Stimulated activated naive CD8-positive, alpha-beta T cell treated with anti-CD3 and anti-CD28 coated beads, Interleukin-15, Interleukin-2, amounts not matched to agents 100 U/mL and 50 U/mL, for 24 hours (primary cell): ENCODE measurements around the gene TAF10.

Experiments used
- ATAC-seq: fragments of 150-1000 bp; cut with Tn5 transposase; one replicate; pipeline ENCODE4 v1.10.0; 2021
- DNase-seq: peaks from one replicate; pipeline ENCODE4 v3.0.0; 2021

TAF10 gene

GRCh38 chr11:6583584-6583983, 28.4 kb downstream of the TAF10 start:
- no peak for ATAC-seq

DNA sequence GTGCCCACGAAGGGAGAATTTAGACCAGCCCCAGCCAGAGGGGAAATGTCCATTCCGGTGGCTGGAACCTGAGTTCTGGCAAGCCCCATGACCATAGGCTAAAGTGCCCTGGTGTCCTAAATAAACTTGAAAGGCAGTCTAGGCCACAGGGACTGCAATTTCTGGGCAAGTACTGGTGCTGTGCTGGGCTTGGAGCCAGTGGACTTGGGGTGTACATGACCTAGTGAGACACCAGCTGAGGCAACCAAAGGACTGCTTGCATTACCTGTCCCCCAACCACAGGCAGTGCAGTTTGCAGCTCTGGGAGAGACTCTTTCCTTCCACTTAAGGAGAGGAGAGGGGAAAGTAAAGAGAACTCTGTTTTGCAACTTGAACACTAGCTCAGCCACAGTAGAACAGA, 32.3 kb downstream of the TAF10 start:
- no peak for DNase-seq
- ATAC-seq = no peak

More at GRCh38 chr11:6583584-6583983, 28.4 kb downstream of the TAF10 start:
- no peak for DNase-seq

DNA sequence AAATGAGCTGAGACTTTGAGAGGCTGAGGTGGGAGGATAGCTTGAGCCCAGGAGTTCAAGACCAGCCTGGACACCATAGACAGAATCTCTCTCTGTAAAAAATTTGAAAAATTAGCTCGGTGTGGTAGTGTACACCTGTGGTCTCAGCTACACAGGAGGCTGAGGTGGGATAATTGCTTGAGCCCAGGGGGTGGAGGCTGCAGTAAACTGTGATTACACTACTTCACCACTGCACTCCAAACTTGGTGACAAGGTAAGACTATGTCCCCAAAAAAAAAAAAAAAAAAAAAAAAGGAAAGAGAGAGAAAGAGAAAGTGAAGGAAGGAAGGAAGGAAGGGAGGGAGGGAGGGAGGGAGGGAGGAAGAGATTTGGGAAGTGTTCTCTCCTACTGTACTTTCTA, 33.9 kb downstream of the TAF10 start:
- DNase-seq = no peak
- no peak for ATAC-seq

DNA sequence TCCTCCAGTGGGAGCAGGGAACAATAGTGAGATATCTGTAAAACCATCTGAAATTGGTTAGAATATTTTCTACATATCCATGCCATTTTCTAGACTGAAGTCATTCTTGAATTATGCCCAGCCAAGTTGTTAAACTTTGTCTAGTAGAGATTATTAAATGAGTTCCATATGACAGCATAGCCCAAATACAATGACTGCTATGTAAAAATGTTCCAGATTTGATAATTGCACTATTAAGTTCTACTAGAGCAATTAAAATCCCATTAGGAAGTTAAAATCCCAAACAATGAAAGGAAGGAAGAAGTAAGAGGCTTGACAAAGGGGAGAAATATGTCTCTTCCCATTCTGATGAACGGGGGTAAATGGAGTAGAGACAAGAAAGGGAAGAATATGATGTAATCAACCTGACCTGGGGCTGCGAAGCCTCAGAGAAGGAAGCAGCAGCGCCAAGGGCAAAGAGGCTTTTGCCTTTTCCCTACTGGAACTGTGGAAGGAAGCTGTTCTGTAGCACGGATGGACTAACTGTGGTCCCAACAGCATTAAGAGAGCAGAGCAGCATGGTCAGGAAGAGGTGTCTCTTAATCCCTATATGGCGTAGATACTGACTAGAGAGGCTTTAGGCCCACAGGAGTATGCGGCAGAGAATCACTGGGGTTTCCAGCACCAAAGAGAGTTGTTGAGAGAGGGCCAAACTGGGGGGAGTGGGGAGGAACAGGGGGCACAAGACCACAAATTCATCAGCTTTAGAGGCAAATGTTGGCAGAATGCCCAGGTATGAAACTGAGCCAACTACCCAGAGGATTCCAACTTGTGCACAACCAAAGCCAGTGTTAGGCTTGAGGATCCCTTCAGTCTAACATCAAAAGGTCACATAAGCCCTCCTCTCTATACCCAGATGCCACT, 35.3 kb downstream of the TAF10 start:
- no peak for DNase-seq
- no peak for ATAC-seq

- ATAC-seq (no peak), DNase-seq (no peak)
Measured at GRCh38 chr11:6574816-6575715, 37.0 kb downstream of the TAF10 start.

DNA sequence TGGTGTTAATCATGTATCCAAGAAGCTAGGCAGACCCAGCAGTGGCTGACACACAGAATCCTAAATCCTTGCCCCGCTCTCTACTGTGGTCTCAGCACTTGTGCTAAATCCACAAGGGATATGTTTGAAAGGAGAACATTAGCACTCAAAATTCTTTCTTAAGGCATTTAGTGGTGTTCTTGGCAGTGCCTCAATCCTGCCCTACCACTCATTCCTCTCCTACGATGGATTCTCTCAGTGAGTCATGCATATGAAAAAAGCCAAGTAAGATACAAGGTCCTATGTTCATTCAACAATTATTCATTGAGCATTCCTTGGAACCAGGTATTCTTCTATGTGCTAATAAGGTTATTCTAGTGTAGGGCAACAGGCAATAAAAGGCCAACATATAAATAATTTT, 39.8 kb downstream of the TAF10 start:
- no peak for ATAC-seq
- DNase-seq = no peak

DNA sequence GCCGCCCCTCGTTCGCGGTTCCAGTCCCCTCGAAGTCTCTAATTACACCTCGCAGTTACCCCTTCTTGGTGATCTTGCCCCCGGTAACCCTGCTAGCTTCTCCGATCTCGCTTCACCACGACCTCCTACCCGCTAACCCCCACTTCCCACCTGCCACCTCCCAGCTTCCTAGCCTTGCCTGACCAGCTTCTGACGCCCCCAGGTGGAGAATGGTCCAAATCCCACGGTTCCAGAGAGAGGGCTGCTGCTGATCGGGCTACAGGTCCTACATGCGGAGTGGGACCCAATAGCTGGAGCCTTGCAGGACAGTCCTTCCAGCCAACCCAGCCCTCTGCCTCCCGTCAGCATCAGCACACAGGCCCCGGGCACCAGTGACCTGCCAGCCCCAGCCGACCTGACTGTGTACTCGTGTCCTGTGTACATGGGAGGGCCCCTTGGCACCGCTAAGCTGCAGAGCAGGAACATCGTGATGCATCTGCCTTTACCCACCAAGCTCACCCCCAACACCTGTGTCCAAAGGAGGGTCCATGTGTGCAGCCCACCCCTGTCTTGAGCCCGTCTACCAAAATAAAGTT, 40.5 kb downstream of the TAF10 start:
- DNase-seq (no peak), ATAC-seq (no peak)

GRCh38 chr11:6570691-6571427, 41.2 kb downstream of the TAF10 start:
- DNase-seq = no peak
- ATAC-seq = no peak

DNA sequence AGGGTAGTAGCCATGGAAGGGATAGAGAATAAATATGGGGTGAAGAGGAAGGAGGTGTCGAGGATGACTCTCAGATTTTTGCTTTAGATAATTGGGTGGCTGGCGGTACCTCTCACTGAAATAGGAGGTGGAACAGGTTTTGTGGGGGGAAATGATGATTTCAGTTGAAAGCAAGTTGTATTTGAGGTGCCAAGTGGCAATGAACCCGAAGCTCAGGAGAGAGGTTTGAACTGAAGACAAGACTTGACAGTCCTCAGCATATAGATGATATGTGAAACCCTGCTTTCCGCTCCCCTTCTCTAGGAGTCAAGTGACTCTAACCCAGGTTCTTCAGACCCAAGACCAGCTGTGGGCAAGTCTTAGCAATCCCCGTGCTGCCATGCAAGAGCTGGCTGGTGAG, 42.3 kb downstream of the TAF10 start:
- no peak for DNase-seq
- no peak for ATAC-seq

GRCh38 chr11:6568191-6568918, 43.7 kb downstream of the TAF10 start:
- DNase-seq = no peak
- no peak for ATAC-seq

GRCh38 chr11:6567371-6567745, 44.7 kb downstream of the TAF10 start:
- no peak for DNase-seq

DNA sequence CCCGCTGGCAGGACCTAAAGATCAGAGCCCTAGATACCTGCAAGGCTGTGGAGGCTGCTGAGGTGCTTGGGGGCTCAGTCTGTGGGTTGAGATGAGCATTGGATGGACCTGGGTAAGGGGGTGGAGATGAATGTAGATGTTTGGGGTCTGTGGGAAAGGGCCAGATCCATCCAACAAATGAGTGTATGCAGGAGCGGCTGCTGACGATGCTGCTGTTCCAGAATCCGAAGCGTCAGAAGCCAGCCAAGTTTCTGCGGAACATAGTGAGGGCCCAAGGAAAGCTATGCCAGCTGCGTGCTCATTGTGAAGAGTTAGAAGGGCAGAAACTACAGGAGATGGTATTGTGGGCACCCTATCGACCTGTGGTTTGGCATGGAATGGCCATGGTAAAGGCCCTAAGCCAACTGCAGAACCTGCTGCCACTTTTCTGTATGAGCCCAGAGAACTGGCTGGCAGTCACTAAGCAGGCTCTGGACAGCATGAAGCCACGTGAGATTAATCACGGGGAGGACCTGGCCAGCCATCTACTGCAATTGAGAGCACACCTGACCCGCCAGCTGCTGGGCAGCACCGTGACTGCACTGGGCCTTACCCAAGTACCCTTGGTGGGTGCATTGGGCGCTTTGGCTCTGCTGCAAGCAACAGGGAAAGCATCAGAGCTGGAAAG, 45.2 kb downstream of the TAF10 start:
- ATAC-seq (no peak), DNase-seq (no peak)

More at GRCh38 chr11:6567371-6567745, 44.7 kb downstream of the TAF10 start:
- no peak for ATAC-seq

GRCh38 chr11:6565988-6566703, 45.9 kb downstream of the TAF10 start:
- DNase-seq (no peak), ATAC-seq (no peak)

- DNase-seq = no peak
- ATAC-seq = no peak
Measured at GRCh38 chr11:6565325-6565724, 46.7 kb downstream of the TAF10 start.

GRCh38 chr11:6563667-6564066, 48.3 kb downstream of the TAF10 start:
- ATAC-seq (no peak), DNase-seq (no peak)

DNA sequence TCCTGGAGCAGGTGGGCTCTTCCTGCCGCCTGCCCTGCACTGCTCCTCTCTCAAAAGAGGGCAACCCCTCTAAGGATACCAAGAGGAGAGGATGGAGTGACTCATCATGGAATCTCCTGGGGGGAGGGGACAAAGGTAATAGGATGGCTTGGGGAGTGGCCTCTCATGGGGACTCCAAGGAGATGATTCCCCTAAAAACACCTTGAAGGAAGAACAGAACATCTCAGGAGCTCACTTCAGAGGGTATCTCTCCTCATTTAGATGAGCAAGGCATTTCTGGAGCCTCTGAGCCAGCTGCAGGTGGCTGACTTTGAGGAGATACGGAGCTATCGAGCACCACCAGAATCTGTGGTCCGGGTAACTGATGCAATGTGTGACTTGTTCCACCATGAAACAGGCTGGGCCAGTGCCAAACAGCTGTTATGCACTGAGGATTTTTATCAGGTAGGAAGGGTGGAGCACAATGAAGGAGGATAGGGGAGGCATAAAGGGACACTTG, 48.8 kb downstream of the TAF10 start:
- DNase-seq (no peak), ATAC-seq (no peak)

DNA sequence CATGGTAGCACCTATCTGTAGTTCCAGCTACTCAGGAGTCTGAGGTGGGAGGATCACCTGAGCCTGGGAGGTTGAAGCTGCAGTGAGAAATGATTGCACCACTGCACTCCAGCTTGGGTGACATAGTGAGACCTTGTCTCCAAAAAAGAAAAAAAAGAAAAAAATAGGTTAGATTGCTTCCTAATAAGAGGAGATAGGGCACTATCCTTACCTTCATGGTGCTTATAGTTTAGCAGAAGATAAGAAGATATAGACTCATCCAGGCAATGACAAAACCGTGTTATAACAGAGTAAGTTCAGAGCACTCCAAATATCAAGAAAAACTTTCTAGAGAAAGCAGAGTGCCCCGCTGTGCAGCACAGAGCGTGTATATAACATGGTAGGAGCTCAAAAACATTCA, 50.7 kb downstream of the TAF10 start:
- DNase-seq = no peak
- ATAC-seq = no peak
